HepG2 (cell line): ENCODE data around the gene FDXACB1. TPM values are rescaled to one million over a fixed set of nuclear protein-coding genes. Genes with fewer than 3 reads are reported as not detected.

Experiments used
- ASH2L ChIP-seq: fragments of 300-600, 200-600 bp; sonication (generic); IDR thresholded peaks from 2 replicates; pipeline ENCODE4 v1.7.0; 2017; ENCODE audit warnings: low read depth, mild to moderate bottlenecking, moderate library complexity, mixed read lengths, low read length; ENCODE audit not compliant: insufficient read length
- BORCS8-MEF2B ChIP-seq: sonication (generic); formaldehyde crosslinking; IDR thresholded peaks from 2 replicates; pipeline ENCODE4 v1.8.0; 2022; ENCODE audit warnings: mild to moderate bottlenecking, missing genetic modification reagents
- FOXK1 ChIP-seq: sonication (generic); formaldehyde crosslinking; IDR thresholded peaks from 2 replicates; pipeline ENCODE4 v1.4.0; 2020; ENCODE audit warnings: low read depth, missing genetic modification reagents, borderline replicate concordance
- GABPB1 ChIP-seq: IDR thresholded peaks from 2 replicates; pipeline ENCODE4 v1.6.1; 2016; ENCODE audit warnings: mild to moderate bottlenecking, missing genetic modification reagents, moderate library complexity, missing compliant biosample characterization
- NFYB ChIP-seq: sonication (generic); formaldehyde crosslinking; IDR thresholded peaks from 2 replicates; pipeline ENCODE4 v1.4.0; 2020; ENCODE audit warnings: missing genetic modification reagents
- NR2F6 ChIP-seq, 2 experiments: IDR thresholded peaks; 2 replicates each; pipeline ENCODE4 v1.6.1; 2016; ENCODE audit warnings: antibody characterized with exemption in 1 of 2, mild to moderate bottlenecking in 1 of 2
- ONECUT2 ChIP-seq: sonication (generic); formaldehyde crosslinking; IDR thresholded peaks from 2 replicates; pipeline ENCODE4 v1.4.0; 2020; ENCODE audit warnings: missing genetic modification reagents
- PPARG ChIP-seq: conservative IDR thresholded peaks from 2 replicates; pipeline ENCODE4 v1.6.1; 2016; ENCODE audit warnings: missing biosample characterization, missing genetic modification reagents
- PRDM4 ChIP-seq: sonication (generic); formaldehyde crosslinking; IDR thresholded peaks from 2 replicates; pipeline ENCODE4 v1.9.0; 2021; ENCODE audit warnings: missing genetic modification reagents, borderline replicate concordance
- RBM39 ChIP-seq: fragments of 200-400 bp; formaldehyde crosslinking; IDR thresholded peaks from one replicate; pipeline ENCODE4 v1.6.1; 2018; ENCODE audit warnings: antibody characterized with exemption, mild to moderate bottlenecking, low read depth, low read length; ENCODE audit not compliant: poor library complexity, severe bottlenecking
- SMYD3 ChIP-seq: sonication (generic); formaldehyde crosslinking; IDR thresholded peaks from 2 replicates; pipeline ENCODE4 v1.8.1; 2023; ENCODE audit warnings: mild to moderate bottlenecking, missing genetic modification reagents
- TAF15 ChIP-seq: fragments of 200-400 bp; formaldehyde crosslinking; IDR thresholded peaks from one replicate; pipeline ENCODE4 v1.6.1; 2018; ENCODE audit warnings: mild to moderate bottlenecking, low read depth, low read length; ENCODE audit not compliant: poor library complexity, severe bottlenecking
- ZBTB20 ChIP-seq: sonication (generic); formaldehyde crosslinking; IDR thresholded peaks from 2 replicates; pipeline ENCODE4 v1.8.1; 2023; ENCODE audit warnings: missing genetic modification reagents, low read depth, mild to moderate bottlenecking, borderline replicate concordance
- ZBTB25 ChIP-seq: IDR thresholded peaks from 2 replicates; pipeline ENCODE4 v1.6.1; 2018; ENCODE audit warnings: missing genetic modification reagents
- ZBTB38 ChIP-seq: sonication (generic); formaldehyde crosslinking; IDR thresholded peaks from 2 replicates; pipeline ENCODE4 v1.5.1; 2020; ENCODE audit warnings: mild to moderate bottlenecking, missing genetic modification reagents
- ZNF142 ChIP-seq: sonication (generic); formaldehyde crosslinking; IDR thresholded peaks from 2 replicates; pipeline ENCODE4 v1.4.0; 2020; ENCODE audit warnings: missing genetic modification reagents
- ZNF570 ChIP-seq: sonication (generic); formaldehyde crosslinking; IDR thresholded peaks from 2 replicates; pipeline ENCODE4 v1.4.0; 2020; ENCODE audit warnings: mild to moderate bottlenecking, missing genetic modification reagents, borderline replicate concordance
- ZNF607 ChIP-seq: sonication (generic); formaldehyde crosslinking; IDR thresholded peaks from 2 replicates; pipeline ENCODE4 v1.5.1; 2020; ENCODE audit warnings: missing genetic modification reagents, mild to moderate bottlenecking, borderline replicate concordance
- polyA plus RNA-seq, 8 experiments: library from polyadenylated mRNA; depleted of rRNA in 3 of 8; stranded (reverse) in 7 of 8; unstranded in 1 of 8; fragments of >200 nt; fragmentation: Illumina TruSeq in 4 of 8; extraction: Trizol in 4 of 8; gene quantifications; 2 replicates each; pipeline versions ENCODE4 v1.2.1 to v1.2.3, GENCODE V29; 2011 to 2016; ENCODE audit warnings: low read depth in 4 of 8, missing spikeins in 1 of 8, mixed read lengths in 1 of 8; ENCODE audit not compliant: insufficient read depth in 1 of 8
- total RNA-seq, 5 experiments: library from RNA; depleted of rRNA; stranded (reverse); fragments of >200 nt; fragmentation: Illumina TruSeq; extraction: Trizol; gene quantifications; 2 replicates each; pipeline ENCODE4 v1.2.3, GENCODE V29; 2016; ENCODE audit warnings: low read depth in 1 of 5

The FDXACB1 gene
- total and polyA plus RNA-seq, 2 of the 13 experiments (the other 11 are each of a cell fraction or from before 2014, with no cell fraction given): 1.1 to 3.4 TPM

- no peak for TF ChIP-seq FOXK1 (CRISPR knock-in tag)
- TF ChIP-seq TAF15: no peak
- no peak for TF ChIP-seq ZNF570 (CRISPR knock-in tag)
- no peak for TF ChIP-seq ONECUT2
- TF ChIP-seq ZNF607 (CRISPR knock-in tag): 0 out of 2 replicates have a peak, but pooled peaks have one; percentile 38
- no peak for TF ChIP-seq NR2F6 (IDR thresholded peaks at IDR 0.05)
- TF ChIP-seq NR2F6 (CRISPR knock-in tag; IDR thresholded peaks at IDR 0.05): 0 out of 2 replicates have a peak, but pooled peaks have one; percentile 2
- peak; percentile 83 for TF ChIP-seq ZNF142 (CRISPR knock-in tag)
- TF ChIP-seq BORCS8-MEF2B (CRISPR knock-in tag): peak; percentile 91
- peak; percentile 63; the same call in 1 of the 2 replicates for TF ChIP-seq ZBTB25
- peak; percentile 71 for TF ChIP-seq GABPB1 (CRISPR knock-in tag)
- TF ChIP-seq SMYD3 (CRISPR knock-in tag): 0 out of 2 replicates have a peak, but pooled peaks have one; percentile 49
- peak; percentile 8; the same call in 1 of the 2 replicates for TF ChIP-seq PPARG (CRISPR knock-in tag)
- TF ChIP-seq ZBTB20 (CRISPR knock-in tag): peak; percentile 52
- peak; percentile 72 for TF ChIP-seq RBM39
- peak; percentile 99 for TF ChIP-seq ASH2L
- TF ChIP-seq ZBTB38 (CRISPR knock-in tag): peak; percentile 74; the same call in 1 of the 2 replicates
- 0 out of 2 replicates have a peak, but pooled peaks have one; percentile 19 for TF ChIP-seq NFYB (CRISPR knock-in tag)
- no peak for TF ChIP-seq PRDM4 (CRISPR knock-in tag)
Measured at GRCh38 chr11:111870886-111871692, 7.9 kb downstream of the FDXACB1 start, which contains the start of gene ALG9 (continued).
